H1 (cell line): ENCODE data around the gene SLC18A3. TPM values are rescaled to one million over a fixed set of nuclear protein-coding genes. Genes with fewer than 3 reads are reported as not detected.

ENCODE experiments used
- CTCF ChIA-PET: fragments of 300-600 bp; sonication (Branson Sonifier 250); formaldehyde crosslinking; loops from one replicate; lab custom pipeline; 2021; ENCODE audit not compliant: partially characterized antibody; lab: Charles Lee
- POLR2A ChIA-PET: fragments of 300-600 bp; sonication (Branson Sonifier 250); formaldehyde crosslinking; loops from one replicate; lab custom pipeline; 2021; ENCODE audit warnings: inconsistent platforms; ENCODE audit not compliant: partially characterized antibody; lab: Charles Lee
- DNase-seq, 2 experiments: peaks; one replicate each; pipeline versions ENCODE4 v3.0.0 to v3.0.0-alpha.2; 2010 to 2022; ENCODE audit warnings: low spot score in 2 of 2, low read depth in 1 of 2, mixed read lengths in 1 of 2
- FAIRE-seq: peaks from 2 replicates; lab custom pipeline; 2011; peaks lifted over from hg19 to GRCh38; lab: Jason Lieb, UNC
- H2AFZ ChIP-seq: 2 replicates; pipeline ENCODE4 v1.8.1; 2012; ENCODE audit warnings: low read length, inconsistent platforms
- H2AK5ac ChIP-seq: 2 replicates; pipeline ENCODE4 v1.6.1; 2013; ENCODE audit warnings: low read depth, low read length
- H2BK120ac ChIP-seq: replicated peaks from 2 replicates; pipeline ENCODE3; 2013; ENCODE audit warnings: low read depth, low read length, inconsistent platforms
- H2BK12ac ChIP-seq: 2 replicates; pipeline ENCODE4 v1.6.1; 2013; ENCODE audit warnings: low read depth, low read length
- H2BK15ac ChIP-seq: 2 replicates; pipeline ENCODE4 v1.6.1; 2013; ENCODE audit warnings: low read length
- H2BK20ac ChIP-seq: 2 replicates; pipeline ENCODE4 v1.6.1; 2013; ENCODE audit warnings: low read length
- H2BK5ac ChIP-seq: 2 replicates; pipeline ENCODE4 v1.6.1; 2013; ENCODE audit warnings: low read depth, low read length
- H3K14ac ChIP-seq: 2 replicates; pipeline ENCODE4 v1.6.1; 2013; ENCODE audit warnings: inconsistent platforms; ENCODE audit not compliant: insufficient read length
- H3K18ac ChIP-seq: 2 replicates; pipeline ENCODE4 v1.6.1; 2013; ENCODE audit warnings: low read length; ENCODE audit errors: extremely low read depth
- H3K23ac ChIP-seq: 2 replicates; pipeline ENCODE4 v1.6.1; 2013; ENCODE audit warnings: inconsistent platforms; ENCODE audit not compliant: insufficient read length
- H3K23me2 ChIP-seq: 2 replicates; pipeline ENCODE4 v1.6.1; 2013; ENCODE audit warnings: low read depth, low read length
- H3K27ac ChIP-seq: 2 replicates; pipeline ENCODE4 v1.6.1; 2011; ENCODE audit warnings: low read depth, low read length, inconsistent platforms
- H3K27me3 ChIP-seq, 4 experiments: replicated peaks in 1 of 4; 1 replicate in 1 of 4; 2 replicates in 3 of 4; pipeline versions ENCODE4 v1.6.1 to v1.8.1; 2011 to 2013; ENCODE audit warnings: low read length in 3 of 4, mild to moderate bottlenecking in 3 of 4, inconsistent platforms in 2 of 4, mixed read lengths in 2 of 4, moderate library complexity in 1 of 4; ENCODE audit not compliant: control insufficient read depth in 3 of 4, insufficient read depth in 3 of 4; ENCODE audit errors: extremely low read depth in 1 of 4
- H3K36me3 ChIP-seq, 4 experiments: 2 replicates each; pipeline versions ENCODE4 v1.6.1 to v1.8.1; 2011 to 2013; ENCODE audit warnings: mild to moderate bottlenecking in 4 of 4, low read length in 3 of 4, moderate library complexity in 2 of 4, control low read depth in 1 of 4, inconsistent platforms in 1 of 4; ENCODE audit not compliant: insufficient read depth in 4 of 4, control insufficient read depth in 2 of 4
- H3K4ac ChIP-seq: replicated peaks from 2 replicates; pipeline ENCODE3; 2013; ENCODE audit warnings: low read length, low read depth, mixed read lengths, inconsistent platforms; ENCODE audit not compliant: insufficient read length
- H3K4me1 ChIP-seq, 4 experiments: replicated peaks in 1 of 4; 1 replicate in 1 of 4; 2 replicates in 3 of 4; pipeline versions ENCODE4 v1.6.1 to v1.8.1; 2011 to 2013; ENCODE audit warnings: low read length in 3 of 4, inconsistent platforms in 2 of 4, mixed read lengths in 1 of 4; ENCODE audit not compliant: insufficient read depth in 4 of 4, control insufficient read depth in 3 of 4
- H3K4me2 ChIP-seq, 2 experiments: 2 replicates each; pipeline versions ENCODE4 v1.6.1 to v1.8.1; 2011 to 2013; ENCODE audit warnings: low read depth in 2 of 2, low read length in 2 of 2, control low read depth in 1 of 2, inconsistent platforms in 1 of 2, mild to moderate bottlenecking in 1 of 2; ENCODE audit not compliant: insufficient read depth in 1 of 2
- H3K4me3 ChIP-seq, 4 experiments: fragments of 200-600, 300-600 bp in 1 of 4; sonication (generic), shearing (Covaris generic), sonication (Bioruptor Twin) in 1 of 4; 2 replicates each; pipeline versions ENCODE4 v1.5.1 to v1.8.1; 2011 to 2016; ENCODE audit warnings: low read length in 4 of 4, low read depth in 3 of 4, control low read depth in 2 of 4, inconsistent platforms in 2 of 4, mild to moderate bottlenecking in 2 of 4, mixed read lengths in 1 of 4, moderate library complexity in 1 of 4; ENCODE audit not compliant: insufficient read depth in 2 of 4; ENCODE audit errors: extremely low read depth in 1 of 4
- H3K56ac ChIP-seq: replicated peaks from 2 replicates; pipeline ENCODE3; 2013; ENCODE audit warnings: low read depth, mild to moderate bottlenecking, mixed read lengths, low read length, inconsistent platforms; ENCODE audit not compliant: insufficient read length
- H3K79me1 ChIP-seq: 2 replicates; pipeline ENCODE4 v1.6.1; 2013; ENCODE audit warnings: low read depth, low read length, control low read depth
- H3K79me2 ChIP-seq, 2 experiments: 2 replicates each; pipeline versions ENCODE4 v1.6.1 to v1.8.1; 2012 to 2013; ENCODE audit warnings: low read length in 2 of 2, mild to moderate bottlenecking in 2 of 2, inconsistent platforms in 1 of 2; ENCODE audit not compliant: insufficient read depth in 2 of 2, control insufficient read depth in 1 of 2
- H3K9ac ChIP-seq, 4 experiments: replicated peaks in 1 of 4; 1 replicate in 1 of 4; 2 replicates in 3 of 4; pipeline versions ENCODE4 v1.6.1 to v1.8.1; 2011 to 2013; ENCODE audit warnings: low read depth in 3 of 4, low read length in 3 of 4, control low read depth in 2 of 4, mild to moderate bottlenecking in 2 of 4, moderate library complexity in 2 of 4, inconsistent platforms in 1 of 4; ENCODE audit errors: extremely low read depth in 1 of 4
- H3K9me3 ChIP-seq, 2 experiments: 2 replicates each; pipeline versions ENCODE4 v1.6.1 to v1.8.1; 2012 to 2013; ENCODE audit warnings: mild to moderate bottlenecking in 2 of 2, moderate library complexity in 2 of 2, control low read depth in 1 of 2, inconsistent platforms in 1 of 2, low read depth in 1 of 2, low read length in 1 of 2, mixed read lengths in 1 of 2; ENCODE audit not compliant: insufficient read depth in 2 of 2
- H4K20me1 ChIP-seq, 2 experiments: replicated peaks in 1 of 2; 2 replicates each; pipeline versions ENCODE3 to v1.8.1; 2011 to 2013; ENCODE audit warnings: inconsistent platforms in 2 of 2, low read length in 2 of 2, mild to moderate bottlenecking in 1 of 2; ENCODE audit not compliant: insufficient read depth in 2 of 2, control insufficient read depth in 1 of 2
- H4K5ac ChIP-seq: 2 replicates; pipeline ENCODE4 v1.6.1; 2013; ENCODE audit warnings: low read length, low read depth, mixed read lengths, inconsistent platforms; ENCODE audit not compliant: insufficient read length
- H4K8ac ChIP-seq: 2 replicates; pipeline ENCODE4 v1.8.0; 2013; ENCODE audit warnings: mild to moderate bottlenecking, moderate library complexity, low read length, inconsistent platforms; ENCODE audit not compliant: insufficient read depth; ENCODE audit errors: extremely low read depth
- H4K91ac ChIP-seq: replicated peaks from 2 replicates; pipeline ENCODE3; 2013; ENCODE audit warnings: low read length, mixed read lengths, inconsistent platforms; ENCODE audit not compliant: insufficient read length
- CBX5 ChIP-seq: fragments of 300-800, 300-1000 bp; sonication (generic); IDR thresholded peaks from 2 replicates; pipeline ENCODE4 v1.7.1; 2016; ENCODE audit warnings: antibody characterized with exemption, low read length, low read depth
- RNF2 ChIP-seq: fragments of 200-900, 300-1000 bp; sonication (generic); IDR thresholded peaks from 2 replicates; pipeline ENCODE4 v1.7.1; 2016; ENCODE audit warnings: borderline replicate concordance, low read depth, mild to moderate bottlenecking, antibody characterized with exemption, low read length; ENCODE audit not compliant: poor library complexity, severe bottlenecking; ENCODE audit errors: missing control alignments
- WGBS, 2 experiments: shearing (Covaris generic) in 1 of 2; methylation state at CpG; one replicate each; pipeline versions ENCODE4 v1.1.6 to v1.1.7; 2013 to 2015; ENCODE audit warnings: low lambda C conversion rate in 2 of 2, mixed read lengths in 2 of 2, inconsistent platforms in 1 of 2, low coverage in 1 of 2, missing lambda C conversion rate in 1 of 2; ENCODE audit not compliant: insufficient replicate concordance in 2 of 2, insufficient coverage in 1 of 2, insufficient read length in 1 of 2; ENCODE audit errors: extremely low coverage in 1 of 2, missing lambda C conversion rate in 1 of 2; 5-methylcytosine and 5-hydroxymethylcytosine counted together
- polyA plus RNA-seq, 7 experiments: library from polyadenylated mRNA; depleted of rRNA in 3 of 7; stranded (reverse) in 5 of 7; unstranded in 2 of 7; fragments of >200 nt in 5 of 7; fragments of 200-250 nt in 2 of 7; gene quantifications; 1 replicate in 5 of 7; 2 replicates in 1 of 7; 4 replicates in 1 of 7; pipeline versions ENCODE4 v1.2.1 to v1.2.3, GENCODE V29; 2011 to 2013; ENCODE audit warnings: missing spikeins in 2 of 7, mixed read lengths in 2 of 7
- total RNA-seq: library from RNA; stranded (reverse); fragmentation: NEBNext Ultra II Directional; extraction: Animal tissue kit (Norgen Biotek cat#: 25700); gene quantifications from 2 replicates; pipeline ENCODE4 v1.2.1, GENCODE V29; 2021

SLC18A3 gene
- total and polyA plus RNA-seq, 2 of the 8 experiments (the other 6 are each of a cell fraction or from before 2014, with no cell fraction given) = 0.17 TPM; not detected in 1

DNA sequence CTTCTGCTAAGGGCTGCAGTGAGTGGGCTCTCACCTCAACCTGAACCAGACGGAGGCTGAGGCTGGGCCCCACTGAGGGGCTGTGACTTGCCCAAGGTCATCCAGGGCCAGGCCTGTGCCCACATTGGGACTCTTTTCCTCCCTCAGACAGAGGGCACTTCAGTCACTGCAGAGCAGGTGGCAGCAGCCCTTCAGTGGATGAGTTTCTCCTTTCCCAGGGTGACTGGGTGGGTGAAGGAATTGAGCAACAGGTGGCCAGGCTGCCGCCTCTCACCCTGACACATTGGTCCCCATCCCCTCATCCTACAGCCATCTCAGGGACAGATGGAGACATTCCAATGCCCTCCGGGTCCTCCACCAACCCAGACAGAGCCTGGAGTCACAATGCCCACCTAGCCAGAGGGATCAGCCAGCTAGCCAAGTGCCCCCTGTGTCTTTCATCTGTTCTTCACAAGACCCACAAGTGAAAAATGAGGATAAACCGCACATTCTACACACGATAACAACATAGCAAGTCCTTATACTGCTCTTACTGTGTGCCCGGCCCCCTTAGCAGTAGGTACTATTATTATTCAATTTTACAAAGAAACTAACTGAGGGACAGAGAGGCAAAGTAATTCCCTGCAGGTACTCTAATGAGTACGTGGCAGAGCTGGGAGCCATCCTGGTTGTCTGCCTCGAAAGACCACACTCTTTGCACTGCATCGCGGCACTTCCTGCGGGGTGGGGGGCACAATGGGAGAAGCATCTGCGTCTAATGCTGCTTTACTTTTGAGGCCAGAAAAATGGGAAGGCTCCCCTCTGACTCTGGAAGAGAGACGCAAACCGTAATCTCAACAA lies 1.7 kb upstream of the SLC18A3 start:
- Histone ChIP-seq H3K56ac (no peak overlapping the region), H4K5ac (no peak overlapping the region), H2AK5ac (no peak overlapping the region), H3K14ac (no peak overlapping the region), H4K8ac (no peak overlapping the region), H3K4ac (no peak overlapping the region), H3K4me3 (peak overlapping the region; percentile 44 to 72 (median 52); a peak in 7 of 8 replicates), H3K18ac (peak overlapping the region; percentile 43; the same call in 1 of the 2 replicates), H2BK5ac (no peak overlapping the region), H2BK20ac (no peak overlapping the region), H3K36me3 (peaks cover 0 to 6% (median 0%) of the 10 kb centered on the region in 4 experiments; a peak in 1 of 8 replicates), H3K4me2 (peak overlapping the region; percentile 71 to 92), H2BK15ac (no peak overlapping the region), H3K27ac (no peak overlapping the region), H3K4me1 (peaks cover 0 to 37% (median 26%) of the 10 kb centered on the region in 4 experiments; a peak in 6 of 7 replicates), H2AFZ (no peak overlapping the region), H2BK12ac (no peak overlapping the region), H3K9me3 (no peaks in the 10 kb centered on the region; a peak in 1 of 4 replicates), H2BK120ac (no peak overlapping the region), H3K27me3 (peaks cover 65 to 82% (median 77%) of the 10 kb centered on the region in 4 experiments), H3K23ac (no peak overlapping the region), H4K91ac (no peak overlapping the region), H3K79me1 (no peaks in the 10 kb centered on the region), H3K79me2 (no peaks in the 10 kb centered on the region), H3K23me2 (peaks cover 16% of the 10 kb centered on the region; the same call in 1 of the 2 replicates), H3K9ac (no peak overlapping the region), H4K20me1 (peaks cover 11 to 39% of the 10 kb centered on the region in 2 experiments)
- ChIA-PET POLR2A (no interaction called here), CTCF (interaction anchor here (1.0 to 4.2 kb wide), 4 partner anchors 9 to 80 kb away, joined by 4 to 24 read pairs (median 7); no protein-coding TSS in a partner anchor)
- TF ChIP-seq RNF2 = peak; percentile 36
- no peak for TF ChIP-seq CBX5
- 17% methylated on average over 14 of the region's 14 CpGs; no CpG with 5 or more reads in 1 of the 2 experiments for WGBS, 2 experiments
- FAIRE-seq = no peak
- no peak for DNase-seq
